ENCODE data around the gene HGS.

DNA sequence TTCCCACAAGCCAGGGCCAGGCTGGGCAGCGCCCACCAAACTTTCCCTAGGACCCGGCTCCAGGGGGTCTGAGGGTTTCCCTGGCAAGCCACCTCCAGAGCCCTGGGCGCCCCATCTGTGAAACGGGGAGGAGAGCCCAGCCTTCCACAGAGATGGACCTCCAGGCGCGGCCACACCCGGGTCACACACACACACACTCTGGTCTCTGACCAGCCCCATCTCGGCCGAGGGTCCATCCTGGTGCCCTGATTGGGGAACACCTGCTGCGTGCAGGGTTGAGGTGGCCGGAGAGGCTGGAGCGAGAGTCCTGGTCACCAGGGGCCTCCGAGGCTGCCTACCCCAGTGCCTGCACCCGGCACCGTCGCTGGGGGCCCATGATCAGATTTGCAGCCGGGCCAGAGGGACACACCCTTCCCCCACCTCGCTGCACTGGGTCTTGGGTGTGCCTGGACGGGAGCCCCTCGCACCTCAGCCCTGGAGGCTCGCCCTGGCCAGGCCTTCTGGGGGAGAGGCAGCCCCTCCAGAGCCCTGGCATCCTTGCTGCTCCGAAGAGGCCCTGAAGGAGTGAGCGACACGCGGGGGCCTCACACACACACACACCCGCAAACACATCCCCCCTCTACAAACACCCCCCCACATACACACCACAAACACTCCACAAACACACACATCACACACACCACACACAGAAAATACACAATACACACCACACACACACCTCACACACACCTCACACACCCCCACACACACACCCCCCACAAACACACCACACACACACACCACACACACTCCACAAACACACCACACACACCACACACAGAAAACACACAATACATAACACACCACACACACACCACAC is 58.0 kb downstream of the HGS start:
- TF ChIP-seq EZH2phosphoT487 (IDR thresholded peaks at IDR 0.05; ENCODE audit: insufficient read depth, low read depth) (no peak), EZH2 (IDR thresholded peaks at IDR 0.05; ENCODE audit: insufficient read depth, poor library complexity, severe bottlenecking) (no peak)
